T-helper 2 cell (primary cell): Measurements from ENCODE around the gene FAM217B.

Experiments
- DNase-seq, 5 experiments: peaks; one replicate each; pipeline versions ENCODE4 v3.0.0 to v3.0.0-alpha.2; 2012 to 2022
- total RNA-seq, 2 donors: gene quantifications; one replicate each; lab custom pipeline; 2026; lab: John Stamatoyannopoulos, UW

Gene FAM217B
- 11.8 to 22.0 reads per million in 2 donors for total RNA-seq

DNA sequence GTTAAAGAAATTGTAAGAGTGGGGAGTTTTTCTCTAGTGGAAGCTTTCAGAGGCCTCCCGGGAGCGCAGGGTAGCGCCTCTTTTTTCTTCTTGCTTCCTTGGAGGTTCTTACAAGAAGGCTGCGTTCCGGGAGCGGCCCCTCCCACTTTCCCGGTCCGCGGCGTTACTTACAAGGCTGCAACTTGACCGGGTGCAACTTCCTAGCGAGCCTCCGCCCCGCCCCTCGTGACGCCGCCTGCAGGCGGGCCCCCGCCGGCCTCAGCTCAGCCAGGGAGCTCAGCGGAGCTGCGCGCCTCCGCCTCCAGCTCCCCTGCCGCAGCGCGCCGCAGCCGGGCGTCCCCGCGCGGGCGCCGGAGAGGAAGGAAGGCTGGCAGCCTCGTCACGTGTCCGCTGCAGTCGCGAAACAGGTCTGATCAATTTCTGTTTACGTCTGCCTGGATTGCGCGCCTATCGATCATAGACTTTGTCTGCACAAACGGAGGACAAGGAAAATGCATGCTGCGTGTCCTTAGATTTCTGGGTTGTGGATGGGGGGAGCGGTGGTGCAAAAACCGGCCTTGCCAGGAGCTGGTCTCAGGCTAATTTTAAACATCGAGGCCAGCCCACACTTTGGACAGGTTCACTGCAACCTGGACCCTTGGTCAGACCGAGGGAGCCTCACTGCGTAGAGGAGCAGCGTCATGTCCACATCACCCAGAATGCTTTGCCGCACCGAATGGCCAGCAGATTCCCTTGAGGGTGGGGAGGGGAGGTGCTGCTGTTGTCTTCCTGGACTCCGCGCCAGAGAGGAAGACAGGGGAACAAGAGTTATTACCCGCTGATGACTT lies at the start of gene FAM217B, which contains the start of gene PPP1R3D:
Gene FAM217B (plus strand): TSS at position 261 of the 827 bp plus-strand sequence. CDS start 3,555 bp downstream, outside the sequence.
Gene PPP1R3D (minus strand): TSS at position 177 of the 827 bp plus-strand sequence. CDS start 374 bp downstream, outside the sequence.
- DNase-seq = peak; percentile 71 to 95 (median 85)

DNA sequence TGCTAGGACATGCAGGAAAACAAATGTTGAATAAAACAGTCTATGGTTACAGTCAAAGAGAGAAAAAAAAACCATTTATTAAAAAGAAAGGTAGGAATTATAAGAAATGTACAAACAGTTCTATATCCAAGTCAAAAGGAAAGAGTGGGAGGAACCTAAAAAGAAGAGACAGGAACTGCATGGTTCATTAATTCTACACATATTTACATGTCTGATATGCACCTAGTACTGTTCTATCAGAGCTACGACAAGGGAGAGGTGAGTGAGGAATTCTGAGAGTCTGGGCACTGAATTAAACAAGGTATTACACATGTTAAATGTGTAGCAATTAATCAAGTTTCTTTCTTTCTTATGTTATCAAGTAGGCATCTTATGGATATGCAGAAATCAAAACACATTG lies 48.6 kb upstream of the FAM217B start:
- no peak for DNase-seq

DNA sequence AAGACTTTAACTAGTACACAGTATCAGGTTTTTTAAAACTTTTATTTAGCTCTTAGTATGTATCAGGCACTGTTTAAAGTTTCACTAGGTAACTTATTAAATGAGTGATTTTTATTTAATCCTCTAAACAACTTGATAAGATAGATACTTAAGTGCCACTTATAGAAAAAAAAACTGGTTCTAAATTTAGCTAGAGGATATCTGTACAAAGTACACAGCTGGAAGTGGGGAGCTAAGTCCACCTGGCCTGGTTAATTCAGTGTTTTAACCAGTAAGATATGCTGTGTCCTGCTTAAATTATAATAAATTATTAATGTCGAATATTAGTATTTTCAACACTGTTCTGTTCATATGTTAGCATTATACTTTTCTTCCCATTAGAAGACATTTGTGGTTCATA lies 44.3 kb upstream of the FAM217B start:
- DNase-seq = no peak

DNA sequence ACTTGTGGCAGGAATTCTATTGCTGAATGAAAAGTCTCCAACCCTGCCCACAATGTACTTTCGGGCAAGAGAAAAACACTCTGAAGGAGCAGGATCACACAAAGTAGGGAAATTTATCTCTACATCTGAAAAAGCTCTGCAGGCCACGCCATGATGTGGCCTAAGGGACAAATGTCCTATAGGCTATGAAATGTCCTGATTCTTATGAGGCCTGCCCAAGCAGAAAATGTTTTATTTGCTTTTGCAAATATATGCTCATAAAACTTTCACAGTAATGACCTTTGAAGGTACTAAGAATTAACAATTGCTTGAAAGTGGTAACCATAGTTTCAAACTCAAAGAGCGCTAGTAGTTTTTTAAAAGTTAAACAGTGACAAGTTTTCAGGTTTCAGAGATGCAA lies 37.7 kb upstream of the FAM217B start:
- no peak for DNase-seq

DNA sequence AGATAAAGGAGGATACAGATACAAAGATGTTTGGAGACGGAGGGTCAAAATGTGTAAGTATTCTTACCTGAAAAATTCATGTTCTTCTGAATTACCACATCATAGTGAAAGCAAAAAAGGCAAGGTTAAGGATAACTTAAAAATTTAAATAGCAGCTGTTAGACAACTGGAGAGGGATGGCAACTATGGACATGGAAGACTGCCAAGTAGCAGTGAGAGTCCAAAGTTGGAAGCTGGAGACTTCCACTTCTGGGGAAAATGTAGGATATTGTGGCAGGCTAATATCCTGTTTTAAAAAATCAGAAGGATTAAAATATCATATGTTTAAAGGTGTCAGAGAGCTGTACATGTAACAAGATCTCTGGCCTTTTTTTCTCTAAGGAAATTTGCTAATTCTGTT lies 36.6 kb upstream of the FAM217B start:
- no peak for DNase-seq

- no peak for DNase-seq
Measured at GRCh38 chr20:59908855-59909254, 31.3 kb upstream of the FAM217B start.

- no peak for DNase-seq
Measured at GRCh38 chr20:59911041-59911440, 29.1 kb upstream of the FAM217B start.

DNA sequence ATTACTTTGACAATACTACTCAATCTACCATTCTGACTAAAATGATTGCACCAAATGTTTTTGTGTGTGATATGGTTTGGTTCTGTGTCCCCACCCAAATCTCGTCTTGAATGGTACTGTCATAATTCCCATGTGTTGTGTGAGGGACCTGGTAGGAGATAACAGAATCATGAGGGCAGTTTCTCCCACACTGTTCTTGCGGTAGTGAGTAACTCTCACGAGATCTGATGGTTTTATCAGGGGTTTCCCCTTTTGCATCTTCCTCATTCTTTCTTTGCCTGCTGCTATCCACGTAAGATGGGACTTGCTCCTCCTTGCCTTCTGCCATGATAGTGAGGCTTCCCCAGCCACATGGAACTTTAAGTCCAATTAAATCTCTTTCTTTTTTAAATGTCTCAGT lies 27.6 kb upstream of the FAM217B start:
- DNase-seq = peak in 1 of 5 experiments; percentile 19

DNA sequence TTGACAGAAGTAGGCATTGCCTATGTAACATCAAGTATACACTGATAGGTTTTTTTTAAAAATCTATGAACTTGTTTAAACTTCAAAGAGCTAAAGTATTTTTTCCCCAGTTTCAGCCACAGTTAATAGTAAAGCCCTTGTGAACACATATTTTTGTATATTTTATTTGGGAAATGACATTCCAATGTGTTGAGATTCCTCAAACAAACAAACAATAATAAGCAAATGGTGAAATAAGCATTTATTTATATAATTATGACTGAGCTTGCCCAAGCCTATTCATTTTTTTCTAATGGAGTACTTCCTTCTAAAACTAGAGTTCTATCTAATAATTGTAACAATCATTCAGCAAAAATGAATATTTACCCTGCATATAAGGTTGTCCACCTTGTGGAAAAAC lies 19.2 kb upstream of the FAM217B start:
- no peak for DNase-seq

- DNase-seq = no peak
Measured at GRCh38 chr20:59923514-59923913, 16.7 kb upstream of the FAM217B start.

DNA sequence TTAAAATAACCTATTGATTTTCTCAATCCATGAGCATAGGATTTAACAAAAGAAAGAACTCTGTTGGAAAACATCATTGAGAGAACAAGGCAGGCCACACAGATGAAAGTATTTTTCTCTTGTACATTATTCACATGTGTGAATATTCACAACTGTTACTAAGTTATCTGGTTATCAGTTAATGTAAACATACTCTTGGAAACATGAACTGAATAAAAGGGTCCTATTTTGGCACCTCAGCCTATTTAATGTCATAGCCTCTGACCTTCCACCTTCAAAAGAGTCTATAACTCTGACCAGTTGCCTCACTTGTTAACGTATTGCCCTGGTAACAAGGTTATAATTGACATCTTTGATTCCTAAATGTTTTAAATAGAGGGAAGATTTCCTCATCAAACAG lies 14.8 kb upstream of the FAM217B start:
- no peak for DNase-seq

DNA sequence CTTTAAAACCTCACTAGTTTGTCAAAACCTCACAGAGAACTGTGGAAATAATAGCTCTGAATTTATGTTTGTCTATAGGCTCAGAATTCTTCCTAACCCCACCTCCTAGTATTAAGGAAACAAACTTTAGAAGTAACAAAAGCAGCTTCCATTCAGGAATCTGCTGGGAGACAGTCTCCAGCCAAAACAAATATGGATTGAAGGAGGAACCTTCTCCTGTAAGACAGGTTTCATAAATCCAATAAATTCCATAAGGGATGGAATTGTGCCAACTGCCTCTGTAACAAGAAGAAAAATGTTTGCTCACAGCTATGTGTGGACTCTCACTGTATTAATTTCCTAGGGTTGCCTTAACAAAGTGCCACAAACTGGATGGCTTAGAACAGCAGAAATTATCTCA lies 14.3 kb upstream of the FAM217B start:
- no peak for DNase-seq

DNA sequence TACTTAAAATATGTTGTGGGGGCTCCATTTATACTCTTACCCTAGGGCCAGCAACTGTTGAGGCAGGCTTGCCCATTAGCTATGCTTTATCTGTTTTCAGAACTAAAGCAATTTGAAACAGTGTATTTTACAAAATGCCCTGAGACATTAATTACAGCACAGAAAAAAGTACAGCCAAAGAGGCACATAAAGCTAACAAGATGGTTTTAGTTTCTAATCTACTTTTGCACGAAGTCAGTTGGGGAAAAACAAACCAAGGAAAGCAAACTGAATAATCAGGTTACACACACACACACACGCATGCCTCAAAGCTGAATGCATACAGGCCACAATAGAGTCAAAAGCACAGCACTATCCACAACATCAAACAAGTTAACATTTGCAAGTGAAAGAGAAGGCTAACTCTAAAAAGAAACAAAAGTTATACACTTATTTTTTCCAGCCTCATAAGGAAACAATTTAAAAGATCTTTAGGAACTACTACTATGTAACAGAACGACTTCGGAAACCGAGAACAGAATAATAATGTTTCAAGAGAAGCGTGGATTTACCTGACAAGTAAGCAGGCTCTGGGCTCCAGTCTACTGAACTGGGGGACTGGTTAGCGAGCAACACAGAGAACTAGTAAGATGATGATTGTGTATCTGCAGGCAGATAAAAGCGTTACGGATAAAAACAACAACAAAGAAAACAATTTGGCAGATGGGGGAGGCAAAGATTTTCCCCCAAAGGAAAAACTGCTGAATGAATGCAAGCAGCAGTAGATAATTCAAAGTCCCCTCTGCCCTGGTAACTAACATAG lies 8.5 kb upstream of the FAM217B start:
- peak in 1 of 5 experiments; percentile 67 for DNase-seq

GRCh38 chr20:59932616-59933295 lies 7.4 kb upstream of the FAM217B start:
- DNase-seq = no peak

- DNase-seq = peak; percentile 43 to 87 (median 63)
Measured at GRCh38 chr20:59933296-59933848, 6.8 kb upstream of the FAM217B start, which contains the start of gene SYCP2. SYCP2 (minus strand) TSS chr20:59933637; CDS start chr20:59922413, 11,224 bp downstream.

DNA sequence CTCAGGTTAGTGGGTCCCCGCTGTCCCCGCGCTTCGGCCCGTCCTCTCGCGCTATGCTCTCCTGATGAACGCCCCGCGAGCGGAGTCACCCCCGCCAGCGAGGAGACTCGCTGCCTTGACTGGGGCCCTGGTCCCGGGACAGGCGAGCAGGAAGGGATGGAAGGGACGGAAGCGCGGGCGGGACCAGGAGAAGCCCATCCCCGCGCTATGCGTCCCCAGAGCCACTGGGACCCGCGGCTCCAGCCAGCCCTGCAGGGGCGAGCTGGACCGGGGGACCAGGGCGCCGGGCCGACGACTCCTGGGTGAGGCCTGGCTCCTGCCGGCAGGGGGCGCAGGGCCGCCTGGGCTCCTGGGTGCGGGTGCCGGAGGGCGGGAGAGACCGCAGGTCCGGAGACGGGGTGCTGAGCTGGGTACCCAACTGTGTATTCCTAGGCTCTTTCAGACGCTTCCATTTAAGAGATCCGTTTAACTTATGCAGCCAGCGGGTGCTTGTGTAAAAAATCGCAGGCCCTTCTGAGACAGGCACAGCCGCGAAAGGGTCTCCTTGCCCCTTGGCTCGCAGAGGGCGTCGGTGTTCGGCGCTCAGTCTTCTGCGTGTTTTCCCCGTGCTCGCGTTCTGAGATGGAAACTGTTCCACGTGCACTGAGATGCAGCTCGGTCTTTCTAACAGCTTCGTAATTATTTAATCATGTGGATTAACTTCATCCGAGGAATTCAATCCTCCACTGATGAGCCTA lies 6.2 kb upstream of the FAM217B start:
- DNase-seq = peak; percentile 63 to 80 (median 68)

- no peak for DNase-seq
Measured at GRCh38 chr20:59935457-59936185, 4.6 kb upstream of the FAM217B start.

DNA sequence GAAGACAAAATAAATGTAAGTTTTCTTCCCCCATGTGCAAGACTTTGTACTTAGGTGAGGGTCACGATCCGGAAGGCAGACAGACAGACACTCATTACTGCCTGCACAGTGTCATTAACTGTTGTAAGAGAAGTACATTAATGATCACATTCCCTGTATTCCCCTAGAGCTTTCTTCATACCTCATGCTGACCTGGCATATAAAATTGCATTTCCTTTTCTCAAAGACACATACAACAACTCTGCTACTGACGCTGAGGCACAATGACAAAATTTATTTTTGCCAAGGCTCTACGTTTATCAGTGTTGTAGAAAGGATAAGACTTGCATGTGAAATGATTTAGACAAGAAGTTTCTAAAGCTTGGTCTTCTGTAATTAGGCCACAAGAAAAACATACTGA lies 3.8 kb upstream of the FAM217B start:
- DNase-seq = no peak

- DNase-seq = no peak
Measured at GRCh38 chr20:59937150-59937549, 3.0 kb upstream of the FAM217B start.

DNA sequence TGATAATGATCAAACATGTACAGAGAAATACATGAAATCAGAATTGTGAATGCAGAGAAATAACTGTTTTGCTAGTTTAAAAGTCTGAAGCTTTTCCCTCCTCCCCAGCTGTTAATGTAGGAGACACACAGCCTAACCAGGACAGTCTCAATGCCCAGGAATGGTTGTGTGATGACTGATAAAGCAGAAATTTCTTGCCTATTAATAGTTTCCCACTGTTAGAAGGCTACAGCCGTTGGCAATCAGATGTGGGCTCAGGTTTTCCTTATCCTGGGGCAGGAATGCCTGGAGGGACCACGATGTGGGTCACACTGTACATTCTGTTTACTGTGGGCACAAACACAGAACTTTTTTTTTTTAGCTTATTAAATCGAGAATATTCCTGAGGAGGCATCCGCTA lies 2.0 kb upstream of the FAM217B start:
- no peak for DNase-seq

DNA sequence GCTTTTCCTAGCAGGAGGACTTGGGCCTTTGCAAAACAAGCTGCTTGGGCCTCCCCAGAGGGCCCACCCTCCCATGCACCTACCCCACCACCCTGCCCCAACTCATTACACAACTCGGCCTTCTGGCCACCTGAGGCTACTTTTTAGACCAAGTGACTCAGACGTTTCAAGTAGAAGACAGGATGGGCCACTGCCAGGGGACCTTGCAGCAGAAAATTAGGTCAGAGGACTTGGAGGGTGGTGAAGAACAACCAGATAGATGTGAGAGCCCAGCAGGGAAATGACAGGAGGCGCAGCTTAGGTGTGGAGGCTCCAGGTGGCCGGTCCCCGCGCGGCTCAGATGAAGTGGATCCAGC lies 1.5 kb upstream of the FAM217B start:
- no peak for DNase-seq
